ENCODE measurements around the gene HSD17B12. TPM values are rescaled to one million over a fixed set of nuclear protein-coding genes. Genes with fewer than 3 reads are reported as not detected.
"Not testable (repeated sequence)": the region's sequence is repeated elsewhere in the genome, so short reads cannot be mapped to it uniquely, and the experiment has no call there.

Gene HSD17B12
- total and polyA plus RNA-seq, 2 of the 4 experiments (the other 2 are of a cell fraction): 38.0 to 44.6 TPM

DNA sequence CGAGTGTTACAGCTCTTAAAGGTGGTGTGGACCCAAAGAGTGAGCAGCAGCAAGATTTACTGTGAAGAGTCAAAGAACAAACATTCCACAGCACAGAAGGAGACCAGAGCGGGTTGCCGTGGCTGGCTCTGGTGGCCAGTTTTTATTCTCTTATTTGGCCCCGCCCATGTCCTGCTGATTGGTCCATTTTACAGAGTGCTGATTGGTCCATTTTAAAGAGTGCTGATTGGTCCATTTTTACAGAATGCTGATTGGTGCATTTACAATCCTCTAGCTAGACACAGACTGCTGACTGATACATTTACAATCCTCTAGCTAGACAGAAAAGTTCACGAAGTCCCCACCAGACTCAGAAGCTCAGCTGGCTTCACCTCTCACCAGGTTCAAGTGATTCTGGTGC, 88.1 kb downstream of the HSD17B12 start:
- H3K14ac ChIP-seq (replicated peaks; ENCODE audit: low read depth, low read length); H3K79me1 ChIP-seq (ENCODE audit: low read depth in 1 of 2, low read length in 2 of 2); H3K4me3 ChIP-seq (ENCODE audit: insufficient read depth, low read depth, low read length); H2AK5ac ChIP-seq (ENCODE audit: low read depth, low read length); dilution Hi-C loops (cut with HindIII; ENCODE audit: low sequenced_read_pairs, unreplicated experiment); H3K4me1 ChIP-seq (ENCODE audit: control insufficient read depth, insufficient read depth, low read length); H3K27ac ChIP-seq (ENCODE audit: insufficient read depth, low read length); H2BK20ac ChIP-seq (ENCODE audit: low read depth, low read length); H3K4me2 ChIP-seq (ENCODE audit: low read depth, low read length); BruUV-seq (replicated peaks); H4K5ac ChIP-seq (ENCODE audit: low read depth, low read length); H3K9ac ChIP-seq (ENCODE audit: low read depth, low read length); in situ Hi-C loops (cut with MboI; ENCODE audit: low sequenced_read_pairs); H4K91ac ChIP-seq (ENCODE audit: insufficient read depth, low read depth, low read length); DNase-seq; H2BK5ac ChIP-seq (ENCODE audit: low read depth, low read length, poor library complexity, severe bottlenecking); H2BK120ac ChIP-seq (ENCODE audit: low read depth, low read length); H3K36me3 ChIP-seq (ENCODE audit: control insufficient read depth, insufficient read depth, low read length); H3K56ac ChIP-seq (ENCODE audit: extremely low read depth, insufficient read depth, low read length); H2BK15ac ChIP-seq (ENCODE audit: low read depth, low read length); H3K27me3 ChIP-seq (ENCODE audit: control insufficient read depth, insufficient read depth, low read length); H3K9me3 ChIP-seq (ENCODE audit: control insufficient read depth, insufficient read depth, low read length); H3K4ac ChIP-seq (ENCODE audit: low read depth, low read length); H3K18ac ChIP-seq (ENCODE audit: low read depth, low read length); ATAC-seq (ENCODE audit: low read depth); H2AK9ac ChIP-seq (replicated peaks; ENCODE audit: low read depth, low read length, poor library complexity); H3K23ac ChIP-seq (ENCODE audit: low read depth, low read length); H4K8ac ChIP-seq (ENCODE audit: low read depth in 2 of 2, low read length in 2 of 2); intact Hi-C loops (cut with micrococcal nuclease); H2AFZ ChIP-seq (replicated peaks; ENCODE audit: low read length, poor library complexity); H4K20me1 ChIP-seq (ENCODE audit: insufficient read depth, low read length); H3K9me1 ChIP-seq (ENCODE audit: insufficient read depth, low read length); POLR2A ChIA-PET (ENCODE audit: unreplicated experiment): not testable (repeated sequence)
- no CpG with 5 or more reads among the region's 5 CpGs for WGBS, 2 experiments (ENCODE audit: extremely low coverage in 2 of 2, insufficient read length in 1 of 2)
- CTCF ChIA-PET: interaction anchor here (0.8 to 1.0 kb wide), 2 partner anchors 16 to 23 kb away, joined by 3 read pairs; no protein-coding TSS in a partner anchor

All from IMR-90 (cell line).